ENCODE measurements around the gene NCOA6.

NCOA6 gene

GRCh38 chr20:34776177-34776576 is 49.3 kb downstream of the NCOA6 start:
- no peak overlapping the region for H3K4me3 ChIP-seq (ENCODE audit: low read depth, low read length)

DNA sequence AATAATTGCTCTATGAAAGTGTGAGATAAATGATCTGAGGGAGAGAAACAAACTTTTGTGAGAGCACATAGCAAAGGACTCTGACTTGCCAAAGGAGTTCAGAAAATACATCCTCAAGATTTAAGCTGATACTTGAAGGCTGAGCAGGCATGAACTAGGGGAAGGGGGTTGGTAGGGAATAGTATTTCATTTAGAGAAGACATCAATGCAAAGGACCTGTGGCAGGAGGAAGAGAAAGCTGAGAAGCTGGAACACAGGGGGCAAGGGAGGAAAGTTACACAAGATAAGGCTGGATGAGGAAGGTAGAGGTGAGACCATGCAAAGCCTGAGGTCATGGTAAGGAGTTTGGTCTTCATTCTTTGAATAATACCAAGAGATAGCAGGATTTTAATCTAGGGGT is 50.6 kb downstream of the NCOA6 start:
- H3K4me3 ChIP-seq (ENCODE audit: low read depth, low read length) = no peak overlapping the region

GRCh38 chr20:34774449-34774848 is 51.0 kb downstream of the NCOA6 start:
- H3K4me3 ChIP-seq (ENCODE audit: low read depth, low read length) = no peak overlapping the region

- H3K4me3 ChIP-seq (ENCODE audit: low read depth, low read length) = no peak overlapping the region
Observed at GRCh38 chr20:34773726-34774125, 51.7 kb downstream of the NCOA6 start.

- no peak overlapping the region for H3K4me3 ChIP-seq (ENCODE audit: low read depth, low read length)
Observed at GRCh38 chr20:34772437-34772836, 53.0 kb downstream of the NCOA6 start.

DNA sequence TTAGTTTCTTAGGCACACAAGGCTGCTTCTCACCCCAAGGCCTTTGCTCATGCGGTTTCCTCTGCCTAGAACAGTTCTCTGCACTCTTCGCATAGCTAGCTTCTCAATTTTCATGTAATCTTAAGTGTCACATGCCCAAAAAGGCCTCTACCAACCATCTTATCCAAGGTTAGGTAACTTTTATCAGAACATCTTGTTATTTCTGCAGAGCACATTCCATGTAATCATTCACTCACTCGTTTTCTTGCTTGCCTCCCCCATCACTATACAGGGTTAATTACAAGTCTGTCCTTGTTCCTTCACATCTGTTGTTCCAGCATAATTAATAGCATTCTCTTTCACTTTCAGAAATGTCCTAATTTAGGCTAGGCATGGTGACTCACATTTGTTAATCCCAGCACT is 53.8 kb downstream of the NCOA6 start:
- no peak overlapping the region for H3K4me3 ChIP-seq (ENCODE audit: low read depth, low read length)

GRCh38 chr20:34768096-34768495 is 57.4 kb downstream of the NCOA6 start:
- no peak overlapping the region for H3K4me3 ChIP-seq (ENCODE audit: low read depth, low read length)

DNA sequence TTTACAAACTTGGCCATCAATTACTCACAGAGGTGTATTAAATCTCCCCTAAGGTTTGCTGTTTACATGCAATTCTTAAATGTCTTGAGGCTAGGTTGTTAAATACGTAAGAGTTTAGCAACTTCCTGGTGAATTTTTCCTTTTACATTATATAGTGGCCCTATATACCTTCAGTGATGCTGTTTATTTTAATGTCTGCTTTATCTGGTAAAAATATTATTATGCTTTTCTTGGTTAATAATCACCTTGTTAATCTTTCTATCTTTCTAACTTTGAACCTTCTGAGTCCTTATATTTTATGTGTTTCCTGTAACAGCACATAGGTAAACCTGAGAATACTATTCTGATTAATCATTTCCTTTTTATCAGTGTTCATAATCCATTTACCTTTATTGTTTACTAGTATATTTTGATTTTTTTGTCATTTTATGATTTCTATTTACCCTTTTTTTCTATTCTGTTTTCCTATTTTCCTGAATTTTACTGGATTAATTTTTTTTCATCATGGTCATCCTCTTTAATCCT is 63.4 kb downstream of the NCOA6 start:
- no peak overlapping the region for H3K4me3 ChIP-seq (ENCODE audit: low read depth, low read length)

DNA sequence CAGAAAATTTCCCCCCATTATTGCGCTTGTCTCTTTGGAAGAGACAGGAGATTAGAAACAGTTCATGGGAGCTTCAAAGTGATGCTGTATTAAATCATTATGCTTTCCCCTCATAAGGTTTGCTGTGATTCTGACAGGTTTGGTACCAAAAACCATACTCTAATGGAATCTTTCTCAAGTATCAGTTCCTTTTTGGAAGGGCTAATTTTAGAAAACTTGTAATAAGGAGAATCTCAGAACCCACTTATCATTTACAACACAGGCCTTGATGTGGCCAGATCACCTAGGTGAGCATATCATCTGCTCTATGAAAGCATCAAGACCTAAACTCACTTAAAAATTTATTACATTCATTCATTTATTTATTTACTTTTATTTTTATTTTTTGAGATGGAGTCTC is 70.1 kb downstream of the NCOA6 start:
- H3K4me3 ChIP-seq (ENCODE audit: low read depth, low read length) = no peak overlapping the region

DNA sequence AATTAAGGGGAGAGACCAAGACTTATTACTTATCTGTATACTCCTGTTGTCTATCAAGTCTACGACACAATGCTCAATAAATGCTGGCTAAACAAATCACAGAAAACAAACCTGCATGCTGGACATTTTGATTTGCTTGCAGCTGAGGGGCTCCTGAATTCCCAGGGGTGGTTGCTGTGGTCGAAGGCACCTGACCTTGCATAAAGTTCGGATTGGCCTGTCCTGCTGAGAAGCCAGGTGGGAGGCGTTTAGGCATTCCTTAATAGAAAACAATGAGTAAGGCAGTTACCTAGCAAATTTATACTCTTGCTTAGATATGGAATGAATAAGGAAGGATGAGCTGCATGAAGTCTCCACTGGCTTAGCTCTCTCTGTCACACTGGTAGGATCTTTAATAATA is 70.8 kb downstream of the NCOA6 start:
- no peak overlapping the region for H3K4me3 ChIP-seq (ENCODE audit: low read depth, low read length)

DNA sequence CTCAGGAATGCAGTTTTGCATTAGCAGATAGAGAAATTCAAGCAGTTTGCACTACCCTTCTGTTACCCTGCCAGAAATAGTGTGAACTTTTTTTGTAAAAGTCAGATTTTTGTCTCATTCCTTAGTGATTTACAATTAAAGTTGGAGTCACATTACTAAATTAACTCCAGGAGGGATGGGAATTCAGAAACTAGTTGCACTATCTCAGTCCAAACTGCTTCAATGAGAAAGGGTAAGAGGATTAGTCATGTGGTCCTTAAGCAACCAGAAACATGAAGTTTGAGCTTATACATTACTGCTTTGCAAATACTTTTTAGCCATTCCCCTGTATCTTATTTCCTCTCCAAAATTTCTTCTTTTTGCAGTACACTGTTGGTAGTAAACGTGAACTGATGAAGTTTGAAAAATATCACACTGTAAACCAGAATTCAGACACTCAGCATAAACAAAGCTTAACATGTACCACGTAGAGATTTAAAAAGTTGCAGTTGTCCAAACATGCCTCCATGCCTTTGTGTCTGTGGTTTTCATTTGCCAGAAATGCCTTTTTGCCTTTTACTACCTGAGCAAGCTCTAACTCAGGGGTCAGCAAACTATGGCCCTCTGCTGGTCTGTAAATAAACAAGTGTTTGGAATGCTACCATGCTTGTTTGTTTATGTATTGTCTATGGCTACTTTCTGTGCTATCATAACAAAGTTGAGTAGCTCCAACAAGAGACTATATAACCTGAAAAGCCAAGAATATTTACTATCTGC is 71.6 kb downstream of the NCOA6 start:
- no peak overlapping the region for H3K4me3 ChIP-seq (ENCODE audit: low read depth, low read length)

DNA sequence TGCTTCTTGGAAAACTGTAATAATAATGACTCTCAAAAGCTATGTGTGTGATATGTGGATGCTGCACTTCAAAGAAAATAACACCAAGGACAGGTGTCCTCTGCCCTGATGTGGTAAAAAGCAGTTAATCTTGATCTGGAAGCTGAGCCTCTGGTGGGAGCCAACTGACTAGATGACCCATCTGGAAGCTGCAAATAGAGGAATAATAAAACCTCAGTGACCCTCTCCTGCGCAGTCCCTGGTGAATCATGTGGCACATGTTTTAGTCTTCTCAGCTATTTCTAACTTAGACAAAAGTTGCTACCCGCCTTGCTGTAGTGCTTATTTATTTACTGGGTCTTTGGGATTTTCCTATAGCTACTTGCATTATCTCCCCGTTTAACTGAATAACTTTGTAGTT is 74.0 kb downstream of the NCOA6 start:
- H3K4me3 ChIP-seq (ENCODE audit: low read depth, low read length) = no peak overlapping the region

DNA sequence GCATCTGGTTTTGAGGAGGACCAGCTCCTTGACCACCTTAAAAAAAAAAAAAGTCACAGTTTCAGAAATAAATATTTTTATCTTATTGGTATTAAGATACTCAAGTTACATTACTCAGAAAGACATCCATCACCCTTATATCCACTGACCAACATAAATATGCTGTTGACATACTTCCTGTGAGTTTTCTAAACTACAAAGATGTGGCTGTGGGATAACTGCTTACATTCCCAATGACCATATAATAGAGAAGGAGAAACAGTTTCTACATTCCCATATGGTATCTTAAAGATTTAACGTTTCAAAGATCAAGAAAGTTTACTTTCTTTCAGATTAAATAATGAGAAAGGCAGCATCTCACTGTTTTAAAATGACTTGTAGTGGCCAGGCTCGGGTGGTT is 75.0 kb downstream of the NCOA6 start:
- H3K4me3 ChIP-seq (ENCODE audit: low read depth, low read length) = no peak overlapping the region

DNA sequence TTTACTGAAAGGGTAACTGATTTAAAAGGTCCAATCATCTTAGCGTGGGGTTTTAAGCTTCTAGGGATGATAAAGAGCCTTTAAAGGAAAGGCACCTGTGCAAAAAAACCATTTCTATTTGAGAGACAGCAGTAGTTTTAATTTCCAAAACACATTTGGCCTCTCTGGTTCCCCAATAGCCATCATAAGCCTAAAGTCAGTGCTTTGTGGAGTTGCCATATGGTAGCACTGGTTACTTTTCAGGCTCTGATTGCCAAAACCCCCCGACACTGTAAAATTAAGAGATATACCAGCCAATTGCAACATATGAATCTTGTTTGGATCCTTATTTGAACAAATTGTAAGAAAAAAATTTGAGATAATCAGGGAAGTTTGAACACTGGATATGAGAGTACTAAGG is 76.7 kb downstream of the NCOA6 start:
- H3K4me3 ChIP-seq (ENCODE audit: low read depth, low read length) = no peak overlapping the region

DNA sequence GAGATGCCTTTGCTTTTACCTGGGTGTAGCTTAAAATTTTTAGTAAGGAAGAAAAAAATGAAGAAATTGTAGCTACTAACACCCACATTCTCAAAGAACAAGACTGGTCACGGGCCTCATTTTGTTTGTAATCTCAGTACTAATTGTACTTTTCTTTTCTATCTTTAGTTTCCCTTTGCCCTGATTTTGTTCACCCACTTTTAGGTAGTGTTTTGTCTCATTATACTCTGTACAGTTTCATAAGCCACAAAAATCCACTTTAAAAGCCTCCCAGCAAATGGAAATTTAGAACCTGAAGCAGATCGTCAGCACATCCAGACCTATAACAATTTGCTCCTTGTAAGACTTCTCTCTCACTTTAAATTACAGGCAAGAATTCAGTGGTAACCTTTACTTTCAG is 78.0 kb downstream of the NCOA6 start:
- H3K4me3 ChIP-seq (ENCODE audit: low read depth, low read length) = no peak overlapping the region

DNA sequence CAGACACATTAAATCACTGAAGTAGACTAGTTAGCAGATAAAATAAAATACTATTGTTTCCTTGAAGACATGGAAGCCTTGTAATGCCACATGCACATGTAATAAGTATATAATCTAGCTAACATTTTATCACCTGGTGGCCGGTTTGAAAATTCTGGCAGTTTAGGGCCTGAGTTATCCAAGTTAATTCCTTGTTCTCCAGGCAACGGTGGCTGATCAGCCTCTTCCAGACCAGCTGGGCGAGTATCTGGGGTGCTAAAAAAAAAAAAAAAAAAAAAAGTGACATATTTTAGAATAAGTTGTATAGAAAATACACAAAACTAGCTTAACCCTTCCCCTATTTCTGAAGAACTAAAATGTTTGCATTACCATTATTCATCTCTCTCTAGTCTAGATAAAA is 78.8 kb downstream of the NCOA6 start:
- H3K4me3 ChIP-seq (ENCODE audit: low read depth, low read length) = no peak overlapping the region

DNA sequence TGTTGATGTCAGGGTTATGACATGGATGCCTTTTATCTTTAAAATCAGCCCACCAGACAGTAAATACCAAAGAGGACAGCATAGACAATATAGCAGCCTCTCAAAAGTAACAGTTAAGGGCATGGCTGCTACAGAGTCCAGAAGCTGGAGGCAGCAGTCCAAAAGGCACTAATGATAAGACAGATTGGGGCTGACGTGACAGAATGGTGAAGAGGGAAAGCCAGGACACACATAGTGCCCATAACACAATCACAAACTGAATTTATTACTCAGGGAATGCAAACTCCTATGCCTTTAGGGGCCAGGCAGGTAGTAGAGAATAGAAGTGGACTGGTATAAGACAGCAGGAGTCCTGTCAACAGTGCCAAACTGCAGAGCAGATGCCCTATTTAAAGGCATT is 80.6 kb downstream of the NCOA6 start:
- H3K4me3 ChIP-seq (ENCODE audit: low read depth, low read length) = no peak overlapping the region

- no peak overlapping the region for H3K4me3 ChIP-seq (ENCODE audit: low read depth, low read length)
Observed at GRCh38 chr20:34744340-34744739, 81.1 kb downstream of the NCOA6 start.

GRCh38 chr20:34743039-34743438 is 82.4 kb downstream of the NCOA6 start:
- H3K4me3 ChIP-seq (ENCODE audit: low read depth, low read length) = no peak overlapping the region

GRCh38 chr20:34736106-34736735 is 89.2 kb downstream of the NCOA6 start:
- H3K4me3 ChIP-seq (ENCODE audit: low read depth, low read length) = no peak overlapping the region

GRCh38 chr20:34732523-34732922 is 92.9 kb downstream of the NCOA6 start:
- no peak overlapping the region for H3K4me3 ChIP-seq (ENCODE audit: low read depth, low read length)

GRCh38 chr20:34729416-34729815 is 96.0 kb downstream of the NCOA6 start:
- H3K4me3 ChIP-seq (ENCODE audit: low read depth, low read length) = no peak overlapping the region

- H3K4me3 ChIP-seq (ENCODE audit: low read depth, low read length) = no peak overlapping the region
Observed at GRCh38 chr20:34724172-34724571, 101.3 kb downstream of the NCOA6 start.
